GM12892 (cell line): ENCODE data around the gene ZNF195.

Experiments
- POLR2A ChIP-seq: IDR thresholded peaks from 2 replicates; pipeline ENCODE4 v1.6.1; 2011; ENCODE audit warnings: low read depth, low read length, control low read depth
- POLR2AphosphoS5 ChIP-seq: IDR thresholded peaks from 2 replicates; pipeline ENCODE4 v1.6.1; 2011; ENCODE audit warnings: low read depth, low read length, control low read depth

DNA sequence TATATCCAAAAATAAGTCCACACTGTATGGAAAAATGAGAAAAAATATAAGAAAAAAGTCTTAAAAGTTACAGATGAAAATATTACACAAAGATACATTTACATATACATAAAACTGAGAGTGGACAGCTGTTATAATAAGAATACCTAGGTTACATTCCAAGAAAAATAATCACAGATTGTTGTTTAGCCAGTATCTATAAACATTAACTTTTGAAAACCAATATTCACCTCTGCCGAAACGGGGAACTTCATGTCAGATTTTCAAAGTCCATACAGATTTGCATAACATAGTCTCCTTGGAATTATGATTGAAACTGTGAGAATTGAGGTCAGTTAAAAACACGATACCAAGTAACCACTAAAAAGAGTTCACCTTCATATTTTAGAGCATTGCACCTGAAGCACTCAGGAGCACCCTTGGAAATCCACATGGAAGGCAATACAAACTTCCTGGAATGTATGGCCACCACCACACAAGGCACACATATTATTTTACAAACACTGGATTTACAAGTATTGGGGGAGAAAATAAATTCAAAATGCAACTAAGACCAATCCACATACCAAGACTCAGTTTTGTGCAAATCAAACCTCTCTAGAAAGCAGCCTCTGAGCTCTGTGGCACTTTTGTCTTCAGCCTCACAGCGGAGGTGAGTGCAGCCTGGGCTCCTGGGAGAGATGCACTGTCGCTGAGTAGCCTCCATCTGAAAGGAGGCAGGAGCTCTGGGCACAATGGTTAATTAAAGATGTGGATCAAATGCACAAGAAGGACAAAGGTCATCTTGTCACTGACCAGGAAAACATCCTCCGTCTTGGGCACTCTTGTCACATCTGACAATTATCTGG, 34.4 kb downstream of the ZNF195 start:
- TF ChIP-seq POLR2AphosphoS5: no peak
- no peak for TF ChIP-seq POLR2A
